AG04450 (cell line): Measurements from ENCODE around the gene AGAP3. TPM values are rescaled to one million over a fixed set of nuclear protein-coding genes. Genes with fewer than 3 reads are reported as not detected.

Experiments used
- CTCF ChIA-PET: fragments of 300-600, 350-600 bp; formaldehyde crosslinking; extraction: SDS; loops from one replicate; lab custom pipeline; 2022; ENCODE audit warnings: antibody characterized with exemption, inconsistent platforms; lab: Charles Lee
- POLR2A ChIA-PET: fragments of 350-600 bp; formaldehyde crosslinking; extraction: SDS; loops from one replicate; lab custom pipeline; 2021; ENCODE audit warnings: antibody characterized with exemption, inconsistent platforms; lab: Yijun Ruan, JAX
- DNase-seq: peaks from one replicate; pipeline ENCODE4 v3.0.0-alpha.2; 2011; ENCODE audit warnings: low read depth, low spot score
- H3K27ac ChIP-seq: one replicate; pipeline ENCODE4 v1.5.1; 2012; ENCODE audit warnings: low read depth, low read length, control low read depth
- H3K27me3 ChIP-seq: one replicate; pipeline ENCODE4 v1.6.0; 2012; ENCODE audit warnings: low read length; ENCODE audit not compliant: control insufficient read depth, insufficient read depth
- H3K4me3 ChIP-seq: 2 replicates; pipeline ENCODE4 v1.5.1; 2011; ENCODE audit warnings: mild to moderate bottlenecking, low read depth, low read length, control low read depth
- H3K9me3 ChIP-seq: 2 replicates; pipeline ENCODE4 v1.5.1; 2012; ENCODE audit warnings: low read length; ENCODE audit not compliant: control insufficient read depth, insufficient read depth
- polyA plus RNA-seq: library from polyadenylated mRNA; depleted of rRNA; stranded (reverse); fragments of >200 nt; gene quantifications from 2 replicates; pipeline ENCODE4 v1.2.3, GENCODE V29; 2011
- TF ChIP-seq, protein P1 (sequence below): IDR thresholded peaks from 2 replicates; pipeline ENCODE4 v1.5.1; 2011; ENCODE audit warnings: low read depth, low read length, control low read depth, inconsistent platforms

Gene AGAP3
- polyA plus RNA-seq, 1 experiment: 44.6 TPM

GRCh38 chr7:151134743-151135524 is 48.7 kb downstream of the AGAP3 start:
- Histone ChIP-seq H3K27me3 (no peaks in the 10 kb centered on the region), H3K4me3 (no peak overlapping the region), H3K27ac (no peak overlapping the region), H3K9me3 (no peaks in the 10 kb centered on the region)
- CTCF ChIA-PET: interaction anchor here (1.1 kb wide), 2 partner anchors 11 to 37 kb away, joined by 3 to 5 read pairs; no protein-coding TSS in a partner anchor
- DNase-seq: no peak
- TF ChIP-seq, protein P1, sequence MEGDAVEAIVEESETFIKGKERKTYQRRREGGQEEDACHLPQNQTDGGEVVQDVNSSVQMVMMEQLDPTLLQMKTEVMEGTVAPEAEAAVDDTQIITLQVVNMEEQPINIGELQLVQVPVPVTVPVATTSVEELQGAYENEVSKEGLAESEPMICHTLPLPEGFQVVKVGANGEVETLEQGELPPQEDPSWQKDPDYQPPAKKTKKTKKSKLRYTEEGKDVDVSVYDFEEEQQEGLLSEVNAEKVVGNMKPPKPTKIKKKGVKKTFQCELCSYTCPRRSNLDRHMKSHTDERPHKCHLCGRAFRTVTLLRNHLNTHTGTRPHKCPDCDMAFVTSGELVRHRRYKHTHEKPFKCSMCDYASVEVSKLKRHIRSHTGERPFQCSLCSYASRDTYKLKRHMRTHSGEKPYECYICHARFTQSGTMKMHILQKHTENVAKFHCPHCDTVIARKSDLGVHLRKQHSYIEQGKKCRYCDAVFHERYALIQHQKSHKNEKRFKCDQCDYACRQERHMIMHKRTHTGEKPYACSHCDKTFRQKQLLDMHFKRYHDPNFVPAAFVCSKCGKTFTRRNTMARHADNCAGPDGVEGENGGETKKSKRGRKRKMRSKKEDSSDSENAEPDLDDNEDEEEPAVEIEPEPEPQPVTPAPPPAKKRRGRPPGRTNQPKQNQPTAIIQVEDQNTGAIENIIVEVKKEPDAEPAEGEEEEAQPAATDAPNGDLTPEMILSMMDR: no peak
- POLR2A ChIA-PET: no interaction called here

DNA sequence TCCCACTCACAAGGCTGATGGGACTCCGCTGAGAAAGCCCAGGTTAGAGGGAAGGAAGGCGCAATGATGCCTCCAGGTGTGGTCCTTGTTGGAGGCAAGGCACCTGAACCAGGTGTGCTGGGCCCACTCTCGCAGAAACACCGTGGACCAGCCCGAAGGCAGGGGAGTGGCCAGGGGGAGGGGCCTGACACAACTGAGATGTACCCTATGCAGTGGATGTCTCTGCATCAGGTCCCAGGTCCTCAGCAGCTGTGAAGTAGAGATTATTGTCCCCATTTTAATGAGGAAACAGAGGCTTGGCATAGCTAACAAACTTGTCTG is 49.2 kb downstream of the AGAP3 start:
- TF ChIP-seq, protein P1: no peak
- H3K9me3 ChIP-seq: no peaks in the 10 kb centered on the region
- CTCF ChIA-PET: interaction anchor here (1.1 kb wide), 2 partner anchors 11 to 37 kb away, joined by 3 to 5 read pairs; no protein-coding TSS in a partner anchor
- no peak overlapping the region for H3K4me3 ChIP-seq
- no peak overlapping the region for H3K27ac ChIP-seq
- no peak for DNase-seq
- H3K27me3 ChIP-seq: no peaks in the 10 kb centered on the region
- POLR2A ChIA-PET: no interaction called here

DNA sequence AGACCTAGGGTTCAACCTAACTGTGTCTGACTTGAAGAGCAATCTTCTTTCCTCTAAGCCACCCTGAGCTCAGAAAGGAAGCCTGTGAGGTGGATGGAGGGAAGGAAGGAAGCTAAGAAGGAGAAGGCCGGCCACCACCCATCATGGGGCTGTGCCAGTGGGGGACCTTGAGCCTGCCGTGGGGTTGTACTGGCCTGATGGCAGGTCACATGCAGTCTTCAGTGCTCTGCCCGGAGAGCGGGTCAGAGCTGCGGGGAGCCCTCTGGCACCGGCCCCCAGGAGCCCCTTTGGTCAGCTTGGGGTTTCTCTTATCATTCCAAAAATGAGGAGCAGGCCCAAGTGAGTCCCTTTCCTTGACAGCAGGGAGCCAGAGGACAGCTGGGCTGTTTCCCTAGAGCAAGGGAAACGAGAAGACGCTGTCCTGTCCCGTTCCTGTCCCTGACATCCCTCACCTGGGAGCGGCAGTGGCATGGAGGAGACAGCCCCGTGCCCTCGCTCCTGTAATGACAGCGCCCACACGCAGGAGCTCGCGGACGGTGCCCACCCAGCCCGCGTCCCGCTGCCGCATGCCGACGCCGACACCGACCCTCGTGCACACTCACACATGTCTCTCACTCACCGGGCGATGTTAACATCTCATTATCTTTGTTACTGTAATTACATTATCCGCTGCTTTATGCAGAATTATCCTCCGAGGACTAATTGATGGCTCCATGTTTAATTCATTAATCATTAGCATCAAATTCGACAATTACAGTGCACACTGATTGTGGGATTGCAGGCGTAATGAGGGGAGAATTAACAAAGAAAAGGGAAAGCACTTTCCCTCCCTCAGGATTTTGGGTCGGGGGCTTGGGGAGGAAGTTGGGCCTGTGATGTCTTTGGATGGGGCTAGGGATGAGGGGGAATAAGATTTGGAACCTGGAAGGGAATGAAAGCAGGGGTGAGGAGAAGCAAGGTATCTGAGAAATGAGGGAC is 49.9 kb downstream of the AGAP3 start:
- no peak overlapping the region for H3K27ac ChIP-seq
- H3K27me3 ChIP-seq: no peaks in the 10 kb centered on the region
- H3K4me3 ChIP-seq: no peak overlapping the region
- ChIA-PET CTCF (interaction anchor here (1.1 kb wide), 2 partner anchors 12 to 36 kb away, joined by 3 to 5 read pairs; no protein-coding TSS in a partner anchor), POLR2A (no interaction called here)
- H3K9me3 ChIP-seq: no peaks in the 10 kb centered on the region
- DNase-seq: no peak
- TF ChIP-seq, protein P1: no peak

DNA sequence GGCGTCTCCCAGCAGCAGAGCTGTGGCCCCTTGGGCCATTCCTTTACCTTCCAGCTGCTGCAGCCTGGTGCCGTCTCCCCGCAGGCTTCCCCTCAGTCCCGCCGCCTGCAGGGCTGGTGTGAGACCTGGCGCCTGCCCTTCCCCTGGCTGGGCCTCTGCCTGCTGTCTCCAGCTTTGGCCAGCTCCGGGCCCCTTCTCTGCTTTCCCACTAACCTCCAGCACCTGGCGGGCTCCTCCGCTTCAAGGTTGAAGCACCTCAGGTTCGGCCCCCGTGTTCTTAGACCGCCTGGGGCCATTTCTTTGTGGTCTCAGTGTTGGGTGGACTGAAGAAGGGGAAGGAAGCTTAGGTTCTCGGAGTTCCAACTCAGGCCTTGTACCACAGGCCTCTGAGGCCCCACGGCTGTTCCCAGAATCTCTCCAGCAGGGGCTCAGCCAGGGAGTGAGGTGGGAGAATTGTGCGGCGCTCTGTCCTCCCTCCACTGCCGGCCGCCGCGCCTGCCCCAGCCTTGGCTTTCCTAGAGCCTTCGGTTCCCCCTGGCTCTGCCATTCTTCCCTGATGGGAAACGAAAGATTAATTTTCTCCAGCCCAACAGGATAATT is 50.9 kb downstream of the AGAP3 start:
- TF ChIP-seq, protein P1: no peak
- H3K27ac ChIP-seq: no peak overlapping the region
- no peak overlapping the region for H3K4me3 ChIP-seq
- CTCF ChIA-PET: interaction anchor here (1.4 kb wide), 1 partner anchor 31 kb away, joined by 3 read pairs; no protein-coding TSS in a partner anchor
- no peaks in the 10 kb centered on the region for H3K27me3 ChIP-seq
- POLR2A ChIA-PET: no interaction called here
- H3K9me3 ChIP-seq: no peaks in the 10 kb centered on the region
- no peak for DNase-seq
